GM18951 (cell line): ENCODE data around the gene AK9.
A peak's percentile ranks its signal among the peaks of the same experiment; 100 is the strongest.

Experiments
- POLR2A ChIP-seq: IDR thresholded peaks from 4 replicates; pipeline ENCODE4 v1.6.1; 2011; ENCODE audit warnings: mild to moderate bottlenecking; ENCODE audit not compliant: insufficient read length, insufficient read depth; ENCODE audit errors: extremely low read depth
- in situ Hi-C: fragments of 300-500 bp; cut with MboI; formaldehyde crosslinking; loops from one replicate; pipeline ENCODE4 v1.12.0; 2022; ENCODE audit warnings: low sequenced_read_pairs, mixed read lengths, inconsistent platforms; ENCODE audit not compliant: unreplicated experiment

AK9 gene

DNA sequence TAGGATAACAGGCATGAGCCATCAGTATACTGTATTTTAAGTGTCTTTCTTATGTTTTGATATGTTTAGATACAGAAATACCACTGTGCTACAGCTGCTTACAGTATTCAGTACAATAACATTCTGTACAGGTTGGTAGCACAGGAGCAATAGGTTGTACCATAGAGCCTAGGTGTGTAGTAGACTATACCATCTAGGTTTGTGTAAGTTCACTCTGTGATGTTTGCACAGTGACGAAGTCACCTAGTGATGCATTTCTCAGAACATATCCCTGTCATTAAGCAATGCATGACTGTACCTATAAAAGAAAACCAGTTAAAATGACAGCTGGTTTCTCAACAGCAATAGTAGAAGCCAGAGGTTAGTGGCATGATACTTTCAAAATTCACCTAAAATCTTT, 204.9 kb downstream of the AK9 start:
- in situ Hi-C loops, result no loop called here
- TF ChIP-seq POLR2A, result no peak

GRCh38 chr6:109485266-109485935, 205.6 kb downstream of the AK9 start:
- no peak for TF ChIP-seq POLR2A
- in situ Hi-C loops, result no loop called here

- TF ChIP-seq POLR2A, result no peak
- in situ Hi-C loops, result no loop called here
These were observed 206.9 kb downstream of the AK9 start for GRCh38 chr6:109484122-109484521.

- TF ChIP-seq POLR2A, result no peak
- in situ Hi-C loops, result no loop called here
These were observed 207.3 kb downstream of the AK9 start for GRCh38 chr6:109483735-109484057.

GRCh38 chr6:109482905-109483734, 207.9 kb downstream of the AK9 start, which contains the start of gene ZBTB24:
Gene ZBTB24 (minus strand): TSS chr6:109483219. CDS start chr6:109482026, 1,193 bp downstream.
- TF ChIP-seq POLR2A, result peak; percentile 80
- in situ Hi-C loops, result no loop called here

GRCh38 chr6:109480993-109481480, 210.0 kb downstream of the AK9 start:
- in situ Hi-C loops, result no loop called here
- no peak for TF ChIP-seq POLR2A

GRCh38 chr6:109478841-109479624, 212.0 kb downstream of the AK9 start:
- no peak for TF ChIP-seq POLR2A
- in situ Hi-C loops, result no loop called here

DNA sequence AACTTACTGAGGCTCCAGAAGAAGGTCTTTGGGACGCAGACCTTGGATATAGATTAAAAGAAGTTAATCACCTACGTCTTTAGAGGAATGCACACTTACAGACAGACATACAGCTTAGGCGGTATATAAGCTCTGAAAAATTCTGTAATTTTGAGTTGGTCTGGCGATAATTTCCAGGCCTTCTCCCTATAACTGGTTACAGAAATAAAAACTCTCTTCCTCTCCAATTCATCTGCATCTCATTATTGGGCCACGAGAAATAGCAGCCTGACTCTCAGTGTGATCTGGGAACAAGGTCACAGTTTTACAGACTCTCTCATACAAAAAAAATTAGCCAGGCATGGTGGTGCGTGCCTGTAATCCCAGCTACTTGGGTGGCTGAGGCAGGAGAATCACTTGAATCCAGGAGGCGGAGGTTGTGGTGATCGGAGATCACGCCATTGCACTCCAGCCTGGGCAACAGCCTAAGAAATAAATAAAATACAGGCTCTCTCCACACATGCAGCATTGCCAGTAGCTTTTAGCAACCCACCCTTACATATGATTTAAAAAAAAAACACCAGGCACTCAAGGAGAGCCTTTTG, 212.7 kb downstream of the AK9 start:
- in situ Hi-C loops, result no loop called here

GRCh38 chr6:109477725-109478124, 213.3 kb downstream of the AK9 start:
- no peak for TF ChIP-seq POLR2A
- in situ Hi-C loops, result no loop called here

More for the DNA sequence above, 212.7 kb downstream of the AK9 start:
- no peak for TF ChIP-seq POLR2A

DNA sequence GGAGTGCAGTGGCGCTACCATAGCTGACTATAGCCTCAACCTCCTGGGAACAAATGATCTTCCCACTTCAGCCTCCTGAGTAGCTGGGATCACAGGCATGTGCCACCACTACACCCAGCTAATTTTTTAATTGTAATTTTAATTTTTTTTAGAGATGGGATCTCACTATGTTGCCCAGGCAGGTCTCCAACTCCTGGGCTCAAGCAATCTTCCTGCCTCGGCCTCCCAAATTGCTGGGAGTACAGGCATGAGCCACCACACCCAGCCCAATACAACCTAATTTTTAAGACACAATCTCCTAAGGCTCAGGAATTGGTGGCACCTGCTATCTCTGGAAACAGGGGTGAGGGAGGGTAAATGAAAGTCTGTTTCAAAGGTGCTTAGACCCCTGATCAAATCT, 213.8 kb downstream of the AK9 start:
- TF ChIP-seq POLR2A, result no peak
- in situ Hi-C loops, result no loop called here

- no peak for TF ChIP-seq POLR2A
- in situ Hi-C loops, result no loop called here
These were observed 215.4 kb downstream of the AK9 start for GRCh38 chr6:109475625-109476024.

DNA sequence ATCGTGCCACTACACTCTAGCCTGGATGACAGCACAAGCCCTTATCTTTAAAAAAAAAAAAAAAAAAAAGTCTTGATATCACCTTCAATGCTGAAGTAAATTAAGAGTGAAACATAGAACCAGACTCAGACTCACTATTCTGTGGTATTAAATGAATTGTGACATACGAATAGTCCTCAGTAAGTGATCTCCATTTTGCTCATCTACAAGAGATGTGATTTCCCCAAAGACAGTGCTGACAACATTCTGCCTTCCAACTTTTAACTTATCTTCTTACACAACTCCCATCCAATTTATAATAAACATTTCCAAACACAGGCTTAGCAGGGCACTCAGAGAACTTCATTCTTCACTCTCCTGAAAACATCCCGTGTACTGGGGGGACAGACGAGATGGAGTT, 216.0 kb downstream of the AK9 start:
- TF ChIP-seq POLR2A, result no peak
- in situ Hi-C loops, result no loop called here

- no peak for TF ChIP-seq POLR2A
- in situ Hi-C loops, result no loop called here
These were observed 217.9 kb downstream of the AK9 start for GRCh38 chr6:109473120-109473519.
